SK-N-SH treated with all-trans-retinoic acid at 6 μM for 48 hours (cell line): ENCODE data around the gene STT3B.

Experiments
- ATAC-seq: fragments of 200-7000 bp; cut with Tn5 transposase; 3 replicates; pipeline ENCODE4 v1.9.1; 2020; ENCODE audit warnings: mild to moderate bottlenecking, moderate library complexity
- ARNTL ChIP-seq: fragments of 450-650 bp; formaldehyde crosslinking; IDR thresholded peaks from 2 replicates; pipeline ENCODE4 v1.5.0; 2020; ENCODE audit warnings: low read depth, mild to moderate bottlenecking, moderate library complexity, borderline replicate concordance
- BACH2 ChIP-seq: fragments of 250-450 bp; sonication (Bioruptor Pico); IDR thresholded peaks from 2 replicates; pipeline ENCODE4 v1.9.0; 2021; ENCODE audit warnings: mild to moderate bottlenecking, borderline replicate concordance
- ESRRG ChIP-seq: fragments of 250-450 bp; sonication (Bioruptor Pico); IDR thresholded peaks from 2 replicates; pipeline ENCODE4 v1.6.1; 2021; ENCODE audit warnings: mild to moderate bottlenecking
- GLIS3 ChIP-seq: fragments of 250-450 bp; sonication (Bioruptor Pico); IDR thresholded peaks from 2 replicates; pipeline ENCODE4 v1.5.0; 2020; ENCODE audit warnings: mild to moderate bottlenecking, moderate library complexity
- ISL1 ChIP-seq: fragments of 250-450 bp; sonication (Bioruptor Pico); IDR thresholded peaks from 2 replicates; pipeline ENCODE4 v2.1.2; 2022; ENCODE audit warnings: mild to moderate bottlenecking, moderate library complexity
- OSR1 ChIP-seq: fragments of 250-450 bp; sonication (Bioruptor Pico); IDR thresholded peaks from 2 replicates; pipeline ENCODE4 v1.8.0; 2022; ENCODE audit warnings: moderate library complexity, mild to moderate bottlenecking, inconsistent platforms
- PPARA ChIP-seq: fragments of 250-450 bp; sonication (Bioruptor Pico); IDR thresholded peaks from 2 replicates; pipeline ENCODE4 v1.5.0; 2020; ENCODE audit warnings: mild to moderate bottlenecking, borderline replicate concordance
- RARB ChIP-seq: fragments of 250-450 bp; sonication (Bioruptor Pico); IDR thresholded peaks from 2 replicates; pipeline ENCODE4 v1.8.0; 2021; ENCODE audit warnings: mild to moderate bottlenecking, moderate library complexity
- SNAI2 ChIP-seq: fragments of 250-450 bp; sonication (Bioruptor Pico); IDR thresholded peaks from 2 replicates; pipeline ENCODE4 v1.5.0; 2020; ENCODE audit warnings: mild to moderate bottlenecking, moderate library complexity
- TCF4 ChIP-seq: fragments of 250-450 bp; sonication (Bioruptor Pico); IDR thresholded peaks from 2 replicates; pipeline ENCODE4 v1.8.0; 2021; ENCODE audit warnings: mild to moderate bottlenecking, moderate library complexity, borderline replicate concordance
- TOX ChIP-seq: fragments of 250-450 bp; sonication (Bioruptor Pico); IDR thresholded peaks from 2 replicates; pipeline ENCODE4 v1.8.0; 2021; ENCODE audit warnings: mild to moderate bottlenecking, moderate library complexity, borderline replicate concordance
- ZC3H10 ChIP-seq: fragments of 250-450 bp; sonication (Bioruptor Pico); IDR thresholded peaks from 2 replicates; pipeline ENCODE4 v1.5.1; 2021; ENCODE audit warnings: mild to moderate bottlenecking, moderate library complexity
- ZFP3 ChIP-seq: fragments of 250-450 bp; sonication (Bioruptor Pico); IDR thresholded peaks from 2 replicates; pipeline ENCODE4 v1.5.0; 2020; ENCODE audit warnings: mild to moderate bottlenecking, moderate library complexity
- ZFP30 ChIP-seq: fragments of 450-650 bp; formaldehyde crosslinking; IDR thresholded peaks from 2 replicates; pipeline ENCODE4 v1.5.0; 2022; ENCODE audit warnings: mild to moderate bottlenecking, moderate library complexity
- ZNF70 ChIP-seq: fragments of 450-650 bp; formaldehyde crosslinking; IDR thresholded peaks from 2 replicates; pipeline ENCODE4 v1.5.0; 2020; ENCODE audit warnings: mild to moderate bottlenecking, moderate library complexity
- ZNF8 ChIP-seq: fragments of 450-650 bp; formaldehyde crosslinking; IDR thresholded peaks from 2 replicates; pipeline ENCODE4 v1.5.0; 2020; ENCODE audit warnings: mild to moderate bottlenecking, moderate library complexity
- TF ChIP-seq, protein P1 (sequence below): fragments of 250-450 bp; sonication (Bioruptor Pico); IDR thresholded peaks from 2 replicates; pipeline ENCODE4 v1.8.0; 2020; ENCODE audit warnings: mild to moderate bottlenecking, moderate library complexity, borderline replicate concordance
- TF ChIP-seq, protein P2 (sequence below): fragments of 250-450 bp; sonication (Bioruptor Pico); IDR thresholded peaks from 2 replicates; pipeline ENCODE4 v1.8.0; 2021; ENCODE audit warnings: low read depth, mild to moderate bottlenecking, moderate library complexity, borderline replicate concordance
- TF ChIP-seq, protein P3 (sequence below): fragments of 250-450 bp; sonication (Bioruptor Pico); IDR thresholded peaks from 2 replicates; pipeline ENCODE4 v1.5.0; 2020; ENCODE audit warnings: mild to moderate bottlenecking, moderate library complexity
- TF ChIP-seq, protein P4 (sequence below): fragments of 250-450 bp; sonication (Bioruptor Pico); IDR thresholded peaks from 2 replicates; pipeline ENCODE4 v1.5.1; 2020; ENCODE audit warnings: low read depth, mild to moderate bottlenecking, moderate library complexity
- TF ChIP-seq, protein P5 (sequence below): fragments of 250-450 bp; sonication (Bioruptor Pico); IDR thresholded peaks from 2 replicates; pipeline ENCODE4 v1.5.1; 2021; ENCODE audit warnings: mild to moderate bottlenecking, moderate library complexity

The STT3B gene

DNA sequence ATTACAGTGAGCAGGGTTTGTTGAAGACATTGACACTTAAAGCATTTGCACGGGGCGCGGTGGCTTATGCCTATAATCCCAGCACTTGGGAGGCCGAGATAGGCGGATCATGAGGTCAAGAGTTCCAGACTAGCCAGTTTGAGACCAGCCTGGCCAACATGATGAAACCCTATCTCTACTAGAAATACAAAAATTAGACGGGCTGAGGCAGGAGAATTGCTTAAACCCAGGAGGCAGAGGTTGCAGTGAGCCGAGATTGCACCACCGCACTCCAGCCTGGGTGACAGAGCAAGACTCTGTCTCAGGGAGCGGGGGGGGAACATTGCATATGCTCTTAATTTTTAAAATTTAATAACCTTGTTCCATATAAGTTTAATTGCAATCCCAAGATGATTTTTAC is 11.9 kb downstream of the STT3B start:
- TF ChIP-seq, protein P1, sequence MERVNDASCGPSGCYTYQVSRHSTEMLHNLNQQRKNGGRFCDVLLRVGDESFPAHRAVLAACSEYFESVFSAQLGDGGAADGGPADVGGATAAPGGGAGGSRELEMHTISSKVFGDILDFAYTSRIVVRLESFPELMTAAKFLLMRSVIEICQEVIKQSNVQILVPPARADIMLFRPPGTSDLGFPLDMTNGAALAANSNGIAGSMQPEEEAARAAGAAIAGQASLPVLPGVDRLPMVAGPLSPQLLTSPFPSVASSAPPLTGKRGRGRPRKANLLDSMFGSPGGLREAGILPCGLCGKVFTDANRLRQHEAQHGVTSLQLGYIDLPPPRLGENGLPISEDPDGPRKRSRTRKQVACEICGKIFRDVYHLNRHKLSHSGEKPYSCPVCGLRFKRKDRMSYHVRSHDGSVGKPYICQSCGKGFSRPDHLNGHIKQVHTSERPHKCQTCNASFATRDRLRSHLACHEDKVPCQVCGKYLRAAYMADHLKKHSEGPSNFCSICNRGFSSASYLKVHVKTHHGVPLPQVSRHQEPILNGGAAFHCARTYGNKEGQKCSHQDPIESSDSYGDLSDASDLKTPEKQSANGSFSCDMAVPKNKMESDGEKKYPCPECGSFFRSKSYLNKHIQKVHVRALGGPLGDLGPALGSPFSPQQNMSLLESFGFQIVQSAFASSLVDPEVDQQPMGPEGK (CRISPR knock-in tag): no peak
- TF ChIP-seq ZNF8 (CRISPR knock-in tag): no peak
- no peak for TF ChIP-seq ESRRG (CRISPR knock-in tag)
- TF ChIP-seq, protein P2, sequence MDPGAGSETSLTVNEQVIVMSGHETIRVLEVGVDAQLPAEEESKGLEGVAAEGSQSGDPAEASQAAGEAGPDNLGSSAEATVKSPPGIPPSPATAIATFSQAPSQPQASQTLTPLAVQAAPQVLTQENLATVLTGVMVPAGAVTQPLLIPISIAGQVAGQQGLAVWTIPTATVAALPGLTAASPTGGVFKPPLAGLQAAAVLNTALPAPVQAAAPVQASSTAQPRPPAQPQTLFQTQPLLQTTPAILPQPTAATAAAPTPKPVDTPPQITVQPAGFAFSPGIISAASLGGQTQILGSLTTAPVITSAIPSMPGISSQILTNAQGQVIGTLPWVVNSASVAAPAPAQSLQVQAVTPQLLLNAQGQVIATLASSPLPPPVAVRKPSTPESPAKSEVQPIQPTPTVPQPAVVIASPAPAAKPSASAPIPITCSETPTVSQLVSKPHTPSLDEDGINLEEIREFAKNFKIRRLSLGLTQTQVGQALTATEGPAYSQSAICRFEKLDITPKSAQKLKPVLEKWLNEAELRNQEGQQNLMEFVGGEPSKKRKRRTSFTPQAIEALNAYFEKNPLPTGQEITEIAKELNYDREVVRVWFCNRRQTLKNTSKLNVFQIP: no peak
- TF ChIP-seq, protein P3, sequence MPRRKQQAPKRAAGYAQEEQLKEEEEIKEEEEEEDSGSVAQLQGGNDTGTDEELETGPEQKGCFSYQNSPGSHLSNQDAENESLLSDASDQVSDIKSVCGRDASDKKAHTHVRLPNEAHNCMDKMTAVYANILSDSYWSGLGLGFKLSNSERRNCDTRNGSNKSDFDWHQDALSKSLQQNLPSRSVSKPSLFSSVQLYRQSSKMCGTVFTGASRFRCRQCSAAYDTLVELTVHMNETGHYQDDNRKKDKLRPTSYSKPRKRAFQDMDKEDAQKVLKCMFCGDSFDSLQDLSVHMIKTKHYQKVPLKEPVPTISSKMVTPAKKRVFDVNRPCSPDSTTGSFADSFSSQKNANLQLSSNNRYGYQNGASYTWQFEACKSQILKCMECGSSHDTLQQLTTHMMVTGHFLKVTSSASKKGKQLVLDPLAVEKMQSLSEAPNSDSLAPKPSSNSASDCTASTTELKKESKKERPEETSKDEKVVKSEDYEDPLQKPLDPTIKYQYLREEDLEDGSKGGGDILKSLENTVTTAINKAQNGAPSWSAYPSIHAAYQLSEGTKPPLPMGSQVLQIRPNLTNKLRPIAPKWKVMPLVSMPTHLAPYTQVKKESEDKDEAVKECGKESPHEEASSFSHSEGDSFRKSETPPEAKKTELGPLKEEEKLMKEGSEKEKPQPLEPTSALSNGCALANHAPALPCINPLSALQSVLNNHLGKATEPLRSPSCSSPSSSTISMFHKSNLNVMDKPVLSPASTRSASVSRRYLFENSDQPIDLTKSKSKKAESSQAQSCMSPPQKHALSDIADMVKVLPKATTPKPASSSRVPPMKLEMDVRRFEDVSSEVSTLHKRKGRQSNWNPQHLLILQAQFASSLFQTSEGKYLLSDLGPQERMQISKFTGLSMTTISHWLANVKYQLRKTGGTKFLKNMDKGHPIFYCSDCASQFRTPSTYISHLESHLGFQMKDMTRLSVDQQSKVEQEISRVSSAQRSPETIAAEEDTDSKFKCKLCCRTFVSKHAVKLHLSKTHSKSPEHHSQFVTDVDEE (CRISPR knock-in tag): no peak
- TF ChIP-seq BACH2 (CRISPR knock-in tag): no peak
- TF ChIP-seq TCF4 (CRISPR knock-in tag): no peak
- no peak for TF ChIP-seq ZFP3 (CRISPR knock-in tag)
- no peak for TF ChIP-seq GLIS3
- TF ChIP-seq ZNF70 (CRISPR knock-in tag): no peak
- no peak for ATAC-seq

DNA sequence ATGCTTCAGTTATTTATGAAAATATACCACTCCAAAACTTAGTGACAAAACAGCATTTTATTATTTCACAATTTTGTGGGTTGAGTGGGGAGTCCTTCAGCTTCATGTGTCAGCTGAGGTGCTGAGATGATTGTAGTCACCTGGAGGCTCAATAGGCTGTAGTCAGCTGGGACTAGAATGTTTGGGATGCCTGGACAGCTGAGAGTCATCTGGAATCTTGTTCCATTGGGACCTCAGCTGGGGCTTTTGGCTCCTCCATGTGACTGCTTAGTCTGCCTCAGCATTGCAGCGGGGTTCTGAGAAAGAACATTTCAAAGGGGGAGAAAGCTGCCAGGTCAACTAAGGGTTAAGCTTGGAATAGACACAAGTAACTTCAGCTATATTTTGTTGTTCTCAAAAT is 13.4 kb downstream of the STT3B start:
- TF ChIP-seq ZNF70 (CRISPR knock-in tag) (no peak), ZFP30 (CRISPR knock-in tag) (no peak), ZC3H10 (CRISPR knock-in tag) (no peak), ARNTL (no peak), BACH2 (CRISPR knock-in tag) (no peak), TOX (no peak), ZFP3 (CRISPR knock-in tag) (no peak), ZNF8 (CRISPR knock-in tag) (no peak), RARB (CRISPR knock-in tag) (no peak), ISL1 (CRISPR knock-in tag) (no peak), PPARA (CRISPR knock-in tag) (no peak), SNAI2 (no peak), OSR1 (CRISPR knock-in tag) (no peak), ESRRG (CRISPR knock-in tag) (no peak)
- TF ChIP-seq, protein P1 (CRISPR knock-in tag): no peak
- TF ChIP-seq, protein P4, sequence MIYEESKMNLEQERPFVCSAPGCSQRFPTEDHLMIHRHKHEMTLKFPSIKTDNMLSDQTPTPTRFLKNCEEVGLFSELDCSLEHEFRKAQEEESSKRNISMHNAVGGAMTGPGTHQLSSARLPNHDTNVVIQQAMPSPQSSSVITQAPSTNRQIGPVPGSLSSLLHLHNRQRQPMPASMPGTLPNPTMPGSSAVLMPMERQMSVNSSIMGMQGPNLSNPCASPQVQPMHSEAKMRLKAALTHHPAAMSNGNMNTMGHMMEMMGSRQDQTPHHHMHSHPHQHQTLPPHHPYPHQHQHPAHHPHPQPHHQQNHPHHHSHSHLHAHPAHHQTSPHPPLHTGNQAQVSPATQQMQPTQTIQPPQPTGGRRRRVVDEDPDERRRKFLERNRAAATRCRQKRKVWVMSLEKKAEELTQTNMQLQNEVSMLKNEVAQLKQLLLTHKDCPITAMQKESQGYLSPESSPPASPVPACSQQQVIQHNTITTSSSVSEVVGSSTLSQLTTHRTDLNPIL (CRISPR knock-in tag): no peak
- TF ChIP-seq, protein P3 (CRISPR knock-in tag): no peak
- TF ChIP-seq, protein P5, sequence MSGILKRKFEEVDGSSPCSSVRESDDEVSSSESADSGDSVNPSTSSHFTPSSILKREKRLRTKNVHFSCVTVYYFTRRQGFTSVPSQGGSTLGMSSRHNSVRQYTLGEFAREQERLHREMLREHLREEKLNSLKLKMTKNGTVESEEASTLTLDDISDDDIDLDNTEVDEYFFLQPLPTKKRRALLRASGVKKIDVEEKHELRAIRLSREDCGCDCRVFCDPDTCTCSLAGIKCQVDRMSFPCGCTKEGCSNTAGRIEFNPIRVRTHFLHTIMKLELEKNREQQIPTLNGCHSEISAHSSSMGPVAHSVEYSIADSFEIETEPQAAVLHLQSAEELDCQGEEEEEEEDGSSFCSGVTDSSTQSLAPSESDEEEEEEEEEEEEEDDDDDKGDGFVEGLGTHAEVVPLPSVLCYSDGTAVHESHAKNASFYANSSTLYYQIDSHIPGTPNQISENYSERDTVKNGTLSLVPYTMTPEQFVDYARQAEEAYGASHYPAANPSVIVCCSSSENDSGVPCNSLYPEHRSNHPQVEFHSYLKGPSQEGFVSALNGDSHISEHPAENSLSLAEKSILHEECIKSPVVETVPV (CRISPR knock-in tag): no peak
- TF ChIP-seq, protein P2: no peak
- no peak for ATAC-seq
